Endodermal cell (in vitro differentiated cells): ENCODE measurements around the gene RIMS3. TPM values are rescaled to one million over a fixed set of nuclear protein-coding genes. Genes with fewer than 3 reads are reported as not detected.

Experiments used
- DNase-seq: peaks from one replicate; pipeline ENCODE4 v3.0.0-alpha.2; 2017
- H3K27ac ChIP-seq: 2 replicates; pipeline ENCODE4 v1.5.1; 2013; ENCODE audit warnings: mild to moderate bottlenecking, low read depth, low read length, moderate library complexity
- H3K27me3 ChIP-seq: 2 replicates; pipeline ENCODE4 v1.6.1; 2013; ENCODE audit warnings: mild to moderate bottlenecking, low read length, moderate library complexity; ENCODE audit not compliant: insufficient read depth, control insufficient read depth, poor library complexity, severe bottlenecking
- H3K36me3 ChIP-seq: 2 replicates; pipeline ENCODE4 v1.7.0; 2013; ENCODE audit warnings: mild to moderate bottlenecking, low read length, moderate library complexity; ENCODE audit not compliant: control insufficient read depth, insufficient read depth
- H3K4me1 ChIP-seq: one replicate; pipeline ENCODE4 v1.7.0; 2013; ENCODE audit warnings: low read length; ENCODE audit not compliant: control insufficient read depth, insufficient read depth
- H3K4me3 ChIP-seq: 2 replicates; pipeline ENCODE4 v1.5.1; 2013; ENCODE audit warnings: mild to moderate bottlenecking, low read length, moderate library complexity
- H3K9ac ChIP-seq: 2 replicates; pipeline ENCODE4 v1.6.1; 2013; ENCODE audit warnings: mild to moderate bottlenecking, low read length, moderate library complexity; ENCODE audit not compliant: poor library complexity, severe bottlenecking; ENCODE audit errors: extremely low read depth
- H3K9me3 ChIP-seq: 2 replicates; pipeline ENCODE4 v1.6.1; 2013; ENCODE audit warnings: mild to moderate bottlenecking, low read length, moderate library complexity; ENCODE audit not compliant: control insufficient read depth
- H3K27ac Mint-ChIP-seq: 2 replicates; pipeline ENCODE4 v1.8.0; 2020; ENCODE audit warnings: mixed read lengths
- H3K27me3 Mint-ChIP-seq: 2 replicates; pipeline ENCODE4 v1.8.0; 2021; ENCODE audit warnings: mild to moderate bottlenecking, mixed read lengths; ENCODE audit not compliant: insufficient read depth
- H3K36me3 Mint-ChIP-seq: 2 replicates; pipeline ENCODE4 v1.8.0; 2020; ENCODE audit warnings: low read depth, mixed read lengths
- H3K4me1 Mint-ChIP-seq: 2 replicates; pipeline ENCODE4 v1.8.0; 2020; ENCODE audit warnings: mixed read lengths
- H3K4me3 Mint-ChIP-seq: 2 replicates; pipeline ENCODE4 v1.8.0; 2020; ENCODE audit warnings: mild to moderate bottlenecking, moderate library complexity, mixed read lengths
- H3K9me3 Mint-ChIP-seq: 2 replicates; pipeline ENCODE4 v1.8.0; 2020; ENCODE audit warnings: mild to moderate bottlenecking, mixed read lengths
- CTCF ChIP-seq: fragments of 200-600 bp; sonication (generic); conservative IDR thresholded peaks from 2 replicates; pipeline ENCODE4 v1.5.0; 2021; ENCODE audit warnings: antibody characterized with exemption, mild to moderate bottlenecking
- WGBS, 2 experiments: methylation state at CpG; one replicate each; pipeline versions ENCODE4 v1.1.5 to v1.1.7; 2013; ENCODE audit warnings: missing lambda C conversion rate in 2 of 2, mixed read lengths in 1 of 2; ENCODE audit not compliant: insufficient coverage in 1 of 2, insufficient read length in 1 of 2; 5-methylcytosine and 5-hydroxymethylcytosine counted together
- total RNA-seq, 2 donors: library from RNA; stranded (reverse); fragmentation: NEBNext Ultra II Directional in 1 of 2; extraction: Animal tissue kit (Norgen Biotek cat#: 25700) in 1 of 2; gene quantifications; 2 replicates in 1 of 2; 3 replicates in 1 of 2; pipeline ENCODE4 v1.2.1, GENCODE V29; 2021

RIMS3 gene
- total RNA-seq, 2 donors from 2014 or later = 8.0 to 12.0 TPM

- Histone ChIP-seq H3K9ac (no peak overlapping the region), H3K4me1 (no peaks in the 10 kb centered on the region), H3K9me3 (no peaks in the 10 kb centered on the region), H3K27ac (no peak overlapping the region), H3K36me3 (peaks cover 12% of the 10 kb centered on the region), H3K27me3 (no peaks in the 10 kb centered on the region), H3K4me3 (no peak overlapping the region)
- TF ChIP-seq CTCF = no peak
- H3K4me1 Mint-ChIP-seq = peaks cover under 1% of the 10 kb centered on the region
- WGBS, 2 experiments = 90 to 91% methylated on average over 3 of the region's 3 CpGs
- no peak for DNase-seq
- H3K36me3 Mint-ChIP-seq = peaks cover 24% of the 10 kb centered on the region
- H3K27ac Mint-ChIP-seq = no peak overlapping the region
- no peaks in the 10 kb centered on the region for H3K9me3 Mint-ChIP-seq
- H3K27me3 Mint-ChIP-seq = no peaks in the 10 kb centered on the region
- no peak overlapping the region for H3K4me3 Mint-ChIP-seq
Measured at GRCh38 chr1:40684669-40685068, 19.2 kb upstream of the RIMS3 start.

- Mint-ChIP-seq H3K27me3 (no peaks in the 10 kb centered on the region), H3K36me3 (no peaks in the 10 kb centered on the region), H3K27ac (no peak overlapping the region), H3K4me1 (no peaks in the 10 kb centered on the region), H3K4me3 (no peak overlapping the region), H3K9me3 (no peaks in the 10 kb centered on the region)
- 96 to 100% methylated on average over 1 to 2 of the region's 2 CpGs for WGBS, 2 experiments
- no peaks in the 10 kb centered on the region for H3K27me3 ChIP-seq
- no peaks in the 10 kb centered on the region for H3K36me3 ChIP-seq
- H3K4me1 ChIP-seq = no peaks in the 10 kb centered on the region
- no peak overlapping the region for H3K9ac ChIP-seq
- no peak for TF ChIP-seq CTCF
- H3K27ac ChIP-seq = no peak overlapping the region
- H3K9me3 ChIP-seq = no peaks in the 10 kb centered on the region
- DNase-seq = no peak
- H3K4me3 ChIP-seq = no peak overlapping the region
Measured at GRCh38 chr1:40679165-40679953, 13.9 kb upstream of the RIMS3 start.

GRCh38 chr1:40676501-40676900 is 11.0 kb upstream of the RIMS3 start:
- Histone ChIP-seq H3K4me1 (no peaks in the 10 kb centered on the region), H3K27ac (no peak overlapping the region), H3K36me3 (no peaks in the 10 kb centered on the region), H3K9me3 (no peaks in the 10 kb centered on the region), H3K27me3 (no peaks in the 10 kb centered on the region), H3K4me3 (no peak overlapping the region), H3K9ac (no peak overlapping the region)
- H3K27ac Mint-ChIP-seq = no peak overlapping the region
- H3K27me3 Mint-ChIP-seq = peaks cover under 1% of the 10 kb centered on the region
- H3K4me3 Mint-ChIP-seq = no peak overlapping the region
- no peaks in the 10 kb centered on the region for H3K4me1 Mint-ChIP-seq
- no peak for TF ChIP-seq CTCF
- no peaks in the 10 kb centered on the region for H3K9me3 Mint-ChIP-seq
- no peaks in the 10 kb centered on the region for H3K36me3 Mint-ChIP-seq
- 87% methylated on average over 1 of the region's 1 CpG; no CpG with 5 or more reads in 1 of the 2 experiments for WGBS, 2 experiments
- DNase-seq = no peak
